Osteoblast (primary cell): ENCODE data around the gene FGF1. TPM values are rescaled to one million over a fixed set of nuclear protein-coding genes. Genes with fewer than 3 reads are reported as not detected.
A peak's percentile ranks its signal among the peaks of the same experiment; 100 is the strongest.

ENCODE experiments used
- DNase-seq: peaks from one replicate; pipeline ENCODE4 v3.0.0; 2011; ENCODE audit warnings: low spot score, mixed read lengths; ENCODE audit not compliant: insufficient read length; ENCODE audit errors: missing footprints
- H2AFZ ChIP-seq: 2 replicates; pipeline ENCODE4 v1.6.0; 2011; ENCODE audit warnings: mild to moderate bottlenecking, low read length
- H3K27ac ChIP-seq: 2 replicates; pipeline ENCODE4 v1.5.1; 2011; ENCODE audit warnings: mild to moderate bottlenecking, low read depth, low read length, moderate library complexity
- H3K27me3 ChIP-seq: 2 replicates; pipeline ENCODE4 v1.6.0; 2012; ENCODE audit warnings: mild to moderate bottlenecking, control low read depth, inconsistent platforms, low read length, moderate library complexity; ENCODE audit not compliant: insufficient read depth
- H3K36me3 ChIP-seq: 2 replicates; pipeline ENCODE4 v1.5.1; 2011; ENCODE audit warnings: mild to moderate bottlenecking, low read length, control low read depth, moderate library complexity; ENCODE audit not compliant: insufficient read depth
- H3K4me1 ChIP-seq: 2 replicates; pipeline ENCODE4 v1.5.1; 2011; ENCODE audit warnings: mild to moderate bottlenecking, low read length, control low read depth, moderate library complexity; ENCODE audit not compliant: insufficient read depth
- H3K4me2 ChIP-seq: 2 replicates; pipeline ENCODE4 v1.6.0; 2011; ENCODE audit warnings: mild to moderate bottlenecking, low read length; ENCODE audit not compliant: insufficient read depth
- H3K4me3 ChIP-seq: fragments of 200-600 bp; sonication (generic); 3 replicates; pipeline ENCODE4 v1.5.1; 2012; ENCODE audit warnings: mild to moderate bottlenecking, low read length, inconsistent platforms; ENCODE audit not compliant: insufficient read depth
- H3K79me2 ChIP-seq: 2 replicates; pipeline ENCODE4 v1.6.0; 2012; ENCODE audit warnings: mild to moderate bottlenecking, low read length, control low read depth, inconsistent platforms; ENCODE audit not compliant: insufficient read depth
- H3K9me3 ChIP-seq: 2 replicates; pipeline ENCODE4 v1.5.1; 2011; ENCODE audit warnings: low read depth, low read length, control low read depth
- H4K20me1 ChIP-seq: 2 replicates; pipeline ENCODE4 v1.6.0; 2012; ENCODE audit warnings: mild to moderate bottlenecking, low read length, control low read depth; ENCODE audit not compliant: insufficient read depth
- total RNA-seq: library from RNA; depleted of rRNA; stranded (reverse); fragments of >200 nt; gene quantifications from 2 replicates; pipeline ENCODE4 v1.2.3, GENCODE V29; 2012
- TF ChIP-seq, protein P1 (sequence below): IDR thresholded peaks from 2 replicates; pipeline ENCODE4 v1.5.1; 2011; ENCODE audit warnings: mild to moderate bottlenecking, low read depth, low read length, moderate library complexity; ENCODE audit errors: extremely low read depth

FGF1 gene
- total RNA-seq, 1 donor, result 4.3 TPM

DNA sequence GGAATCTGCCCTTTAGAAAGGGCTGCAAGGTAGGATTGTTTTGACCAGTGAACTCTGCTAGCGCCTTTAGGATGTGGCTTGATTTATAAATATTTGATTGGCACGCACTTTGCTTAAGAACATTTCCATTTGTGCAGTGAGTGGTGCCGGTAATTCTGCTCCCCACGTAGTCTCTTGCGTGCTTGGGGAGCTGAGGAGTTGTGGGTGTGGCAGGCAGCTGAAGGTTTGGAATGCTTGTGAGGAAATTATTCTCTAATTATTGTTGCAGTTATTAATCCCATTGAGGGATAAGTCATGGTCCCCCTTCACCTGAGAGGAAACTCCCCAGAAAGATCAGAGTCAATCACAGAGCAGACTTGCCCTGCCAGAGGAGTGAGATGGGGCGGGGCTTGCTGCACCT is 76.7 kb downstream of the FGF1 start:
- Histone ChIP-seq H3K27ac (no peak overlapping the region), H3K4me1 (peaks cover 5% of the 10 kb centered on the region), H4K20me1 (no peaks in the 10 kb centered on the region), H3K9me3 (no peaks in the 10 kb centered on the region), H3K79me2 (no peaks in the 10 kb centered on the region), H3K36me3 (no peaks in the 10 kb centered on the region), H3K27me3 (no peaks in the 10 kb centered on the region), H3K4me3 (no peak overlapping the region), H2AFZ (no peak overlapping the region), H3K4me2 (no peak overlapping the region)
- TF ChIP-seq, protein P1, sequence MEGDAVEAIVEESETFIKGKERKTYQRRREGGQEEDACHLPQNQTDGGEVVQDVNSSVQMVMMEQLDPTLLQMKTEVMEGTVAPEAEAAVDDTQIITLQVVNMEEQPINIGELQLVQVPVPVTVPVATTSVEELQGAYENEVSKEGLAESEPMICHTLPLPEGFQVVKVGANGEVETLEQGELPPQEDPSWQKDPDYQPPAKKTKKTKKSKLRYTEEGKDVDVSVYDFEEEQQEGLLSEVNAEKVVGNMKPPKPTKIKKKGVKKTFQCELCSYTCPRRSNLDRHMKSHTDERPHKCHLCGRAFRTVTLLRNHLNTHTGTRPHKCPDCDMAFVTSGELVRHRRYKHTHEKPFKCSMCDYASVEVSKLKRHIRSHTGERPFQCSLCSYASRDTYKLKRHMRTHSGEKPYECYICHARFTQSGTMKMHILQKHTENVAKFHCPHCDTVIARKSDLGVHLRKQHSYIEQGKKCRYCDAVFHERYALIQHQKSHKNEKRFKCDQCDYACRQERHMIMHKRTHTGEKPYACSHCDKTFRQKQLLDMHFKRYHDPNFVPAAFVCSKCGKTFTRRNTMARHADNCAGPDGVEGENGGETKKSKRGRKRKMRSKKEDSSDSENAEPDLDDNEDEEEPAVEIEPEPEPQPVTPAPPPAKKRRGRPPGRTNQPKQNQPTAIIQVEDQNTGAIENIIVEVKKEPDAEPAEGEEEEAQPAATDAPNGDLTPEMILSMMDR, result no peak
- DNase-seq, result no peak

DNA sequence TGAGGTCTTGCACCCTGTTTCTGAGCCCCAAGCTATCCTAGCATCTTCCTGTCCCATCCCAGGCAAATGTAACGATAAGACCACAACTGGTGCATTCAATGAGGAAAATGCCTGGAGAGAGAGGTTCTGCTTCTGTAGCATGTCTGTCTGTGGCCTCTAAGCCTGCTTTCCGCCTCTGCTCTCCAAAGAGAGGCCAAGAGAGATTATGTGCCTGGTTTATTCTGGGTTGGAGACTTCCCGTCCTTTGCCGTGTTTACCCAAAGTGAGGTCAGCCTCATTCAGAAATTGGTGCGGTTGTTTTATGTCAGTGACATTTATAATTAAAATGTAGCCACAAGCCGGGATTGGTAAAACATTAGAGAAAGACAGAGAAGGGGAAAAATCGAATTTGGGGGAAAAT is 77.8 kb downstream of the FGF1 start:
- DNase-seq, result no peak
- no peaks in the 10 kb centered on the region for H3K79me2 ChIP-seq
- H3K36me3 ChIP-seq, result no peaks in the 10 kb centered on the region
- no peak overlapping the region for H3K4me2 ChIP-seq
- no peaks in the 10 kb centered on the region for H3K9me3 ChIP-seq
- no peak overlapping the region for H3K4me3 ChIP-seq
- TF ChIP-seq, protein P1, result no peak
- H2AFZ ChIP-seq, result peak overlapping the region; percentile 5
- peaks cover 2% of the 10 kb centered on the region for H3K4me1 ChIP-seq
- no peaks in the 10 kb centered on the region for H4K20me1 ChIP-seq
- no peak overlapping the region for H3K27ac ChIP-seq
- H3K27me3 ChIP-seq, result no peaks in the 10 kb centered on the region

DNA sequence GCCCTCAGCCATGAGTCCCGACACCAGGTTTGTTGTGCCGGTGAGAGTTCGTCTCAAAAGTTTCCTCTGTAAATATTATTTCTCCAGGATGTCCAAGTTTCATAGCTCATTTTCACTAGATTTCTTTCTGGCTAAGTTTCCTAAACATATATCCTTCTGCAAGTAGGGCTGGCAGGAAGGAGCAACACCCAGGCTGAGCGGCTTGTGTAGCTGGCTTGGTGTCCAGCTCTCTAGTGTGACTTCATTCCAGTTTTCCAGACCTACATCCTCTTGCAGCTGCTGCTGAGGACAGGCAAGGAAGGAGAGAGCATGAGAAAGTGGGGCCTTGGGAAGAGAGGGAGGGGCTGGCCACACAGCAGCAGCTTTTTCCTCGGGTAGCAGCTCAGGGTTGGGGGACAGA is 80.3 kb downstream of the FGF1 start:
- H3K4me3 ChIP-seq, result no peak overlapping the region
- no peak for DNase-seq
- no peaks in the 10 kb centered on the region for H3K79me2 ChIP-seq
- TF ChIP-seq, protein P1, result no peak
- H3K4me1 ChIP-seq, result peaks cover 7% of the 10 kb centered on the region
- no peaks in the 10 kb centered on the region for H3K27me3 ChIP-seq
- H3K4me2 ChIP-seq, result no peak overlapping the region
- H3K27ac ChIP-seq, result no peak overlapping the region
- H4K20me1 ChIP-seq, result no peaks in the 10 kb centered on the region
- no peak overlapping the region for H2AFZ ChIP-seq
- no peaks in the 10 kb centered on the region for H3K9me3 ChIP-seq
- H3K36me3 ChIP-seq, result no peaks in the 10 kb centered on the region

DNA sequence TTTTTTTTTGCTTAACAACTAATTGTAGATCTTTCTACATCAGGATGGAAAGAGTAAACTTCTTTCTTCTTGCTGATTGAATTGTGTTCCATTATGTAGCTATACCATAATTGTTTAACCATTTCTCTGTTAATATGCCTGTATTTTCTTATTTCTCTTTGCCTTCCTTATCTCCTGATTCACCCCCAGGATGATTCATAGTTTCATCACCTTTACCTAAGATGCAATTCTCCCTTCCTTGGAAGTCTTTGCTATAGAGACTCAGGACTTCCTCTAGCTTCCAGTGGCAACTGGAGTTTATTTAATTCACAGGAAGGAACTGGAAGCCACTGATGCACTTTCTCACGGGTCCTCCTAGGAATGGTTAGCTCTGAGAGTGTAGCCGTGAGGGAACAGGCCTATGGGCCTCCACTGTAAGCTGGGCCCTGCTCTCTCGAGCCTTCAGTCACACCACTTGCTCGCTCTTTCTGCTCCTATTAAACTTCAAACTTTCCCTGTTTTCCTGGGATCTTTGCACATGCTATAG is 83.1 kb downstream of the FGF1 start:
- H4K20me1 ChIP-seq, result no peaks in the 10 kb centered on the region
- H3K4me1 ChIP-seq, result peaks cover 27% of the 10 kb centered on the region
- TF ChIP-seq, protein P1, result no peak
- H2AFZ ChIP-seq, result no peak overlapping the region
- H3K27me3 ChIP-seq, result no peaks in the 10 kb centered on the region
- H3K4me3 ChIP-seq, result no peak overlapping the region
- H3K9me3 ChIP-seq, result no peaks in the 10 kb centered on the region
- DNase-seq, result no peak
- H3K4me2 ChIP-seq, result no peak overlapping the region
- H3K36me3 ChIP-seq, result no peaks in the 10 kb centered on the region
- no peaks in the 10 kb centered on the region for H3K79me2 ChIP-seq
- H3K27ac ChIP-seq, result no peak overlapping the region
